ENCODE data around the gene KLHL7. TPM values are rescaled to one million over a fixed set of nuclear protein-coding genes. Genes with fewer than 3 reads are reported as not detected.

Gene KLHL7
- total RNA-seq, 2 experiments from 2014 or later: 14.3 to 19.6 TPM

DNA sequence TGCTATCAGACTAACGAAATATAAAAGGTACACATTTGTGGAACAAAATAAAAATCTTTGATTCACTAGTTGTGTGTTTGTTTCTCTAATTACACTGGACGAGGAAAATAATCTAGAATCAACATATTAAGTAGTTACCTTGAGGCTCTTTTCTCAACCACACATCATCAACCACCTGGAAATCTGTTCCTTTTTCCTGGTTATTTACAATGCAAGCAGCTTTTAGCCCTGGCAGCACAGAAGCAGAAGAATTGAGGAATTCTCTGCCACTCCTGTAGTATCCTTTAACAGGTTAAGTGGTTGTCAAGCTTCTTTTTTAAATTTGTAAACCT, 100.0 kb downstream of the KLHL7 start:
- Mint-ChIP-seq H3K36me3 (ENCODE audit: low read depth) (peaks cover 34% of the 10 kb centered on the region), H3K27me3 (peaks cover 36% of the 10 kb centered on the region), H3K4me3 (peak overlapping the region; percentile 69), H3K27ac (peak overlapping the region; percentile 43), H3K4me1 (ENCODE audit: low read depth) (peaks cover 6% of the 10 kb centered on the region), H3K9me3 (no peaks in the 10 kb centered on the region)
- ATAC-seq (ENCODE audit: poor library complexity) (no peak), DNase-seq (no peak)
- CTCF ChIA-PET: no interaction called here
- POLR2A ChIA-PET: interaction anchor here (0.5 to 1.9 kb wide), 4 partner anchors 23 to 381 kb away, joined by 3 to 8 read pairs (median 3); partner anchors contain the start of gene KLHL7
- Histone ChIP-seq H3K4me1 (ENCODE audit: insufficient read depth, low read length) (no peaks in the 10 kb centered on the region), H3K36me3 (ENCODE audit: insufficient read depth, low read length) (peaks cover 6% of the 10 kb centered on the region), H3K27me3 (ENCODE audit: control insufficient read depth in 1 of 2, insufficient read depth in 2 of 2, low read length in 2 of 2) (peaks cover 0 to 6% of the 10 kb centered on the region in 2 experiments), H3K27ac (ENCODE audit: low read depth in 1 of 2, low read length in 2 of 2) (no peak overlapping the region), H3K9me3 (ENCODE audit: control insufficient read depth in 1 of 2, insufficient read depth in 1 of 2, low read length in 2 of 2) (peaks cover 0 to 8% of the 10 kb centered on the region in 2 experiments), H3K4me3 (ENCODE audit: low read length) (no peak overlapping the region)
- intact Hi-C loops (cut with DNase I, micrococcal nuclease): no loop called here
- TF ChIP-seq, protein P1, sequence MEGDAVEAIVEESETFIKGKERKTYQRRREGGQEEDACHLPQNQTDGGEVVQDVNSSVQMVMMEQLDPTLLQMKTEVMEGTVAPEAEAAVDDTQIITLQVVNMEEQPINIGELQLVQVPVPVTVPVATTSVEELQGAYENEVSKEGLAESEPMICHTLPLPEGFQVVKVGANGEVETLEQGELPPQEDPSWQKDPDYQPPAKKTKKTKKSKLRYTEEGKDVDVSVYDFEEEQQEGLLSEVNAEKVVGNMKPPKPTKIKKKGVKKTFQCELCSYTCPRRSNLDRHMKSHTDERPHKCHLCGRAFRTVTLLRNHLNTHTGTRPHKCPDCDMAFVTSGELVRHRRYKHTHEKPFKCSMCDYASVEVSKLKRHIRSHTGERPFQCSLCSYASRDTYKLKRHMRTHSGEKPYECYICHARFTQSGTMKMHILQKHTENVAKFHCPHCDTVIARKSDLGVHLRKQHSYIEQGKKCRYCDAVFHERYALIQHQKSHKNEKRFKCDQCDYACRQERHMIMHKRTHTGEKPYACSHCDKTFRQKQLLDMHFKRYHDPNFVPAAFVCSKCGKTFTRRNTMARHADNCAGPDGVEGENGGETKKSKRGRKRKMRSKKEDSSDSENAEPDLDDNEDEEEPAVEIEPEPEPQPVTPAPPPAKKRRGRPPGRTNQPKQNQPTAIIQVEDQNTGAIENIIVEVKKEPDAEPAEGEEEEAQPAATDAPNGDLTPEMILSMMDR (IDR thresholded peaks at IDR 0.05): no peak

DNA sequence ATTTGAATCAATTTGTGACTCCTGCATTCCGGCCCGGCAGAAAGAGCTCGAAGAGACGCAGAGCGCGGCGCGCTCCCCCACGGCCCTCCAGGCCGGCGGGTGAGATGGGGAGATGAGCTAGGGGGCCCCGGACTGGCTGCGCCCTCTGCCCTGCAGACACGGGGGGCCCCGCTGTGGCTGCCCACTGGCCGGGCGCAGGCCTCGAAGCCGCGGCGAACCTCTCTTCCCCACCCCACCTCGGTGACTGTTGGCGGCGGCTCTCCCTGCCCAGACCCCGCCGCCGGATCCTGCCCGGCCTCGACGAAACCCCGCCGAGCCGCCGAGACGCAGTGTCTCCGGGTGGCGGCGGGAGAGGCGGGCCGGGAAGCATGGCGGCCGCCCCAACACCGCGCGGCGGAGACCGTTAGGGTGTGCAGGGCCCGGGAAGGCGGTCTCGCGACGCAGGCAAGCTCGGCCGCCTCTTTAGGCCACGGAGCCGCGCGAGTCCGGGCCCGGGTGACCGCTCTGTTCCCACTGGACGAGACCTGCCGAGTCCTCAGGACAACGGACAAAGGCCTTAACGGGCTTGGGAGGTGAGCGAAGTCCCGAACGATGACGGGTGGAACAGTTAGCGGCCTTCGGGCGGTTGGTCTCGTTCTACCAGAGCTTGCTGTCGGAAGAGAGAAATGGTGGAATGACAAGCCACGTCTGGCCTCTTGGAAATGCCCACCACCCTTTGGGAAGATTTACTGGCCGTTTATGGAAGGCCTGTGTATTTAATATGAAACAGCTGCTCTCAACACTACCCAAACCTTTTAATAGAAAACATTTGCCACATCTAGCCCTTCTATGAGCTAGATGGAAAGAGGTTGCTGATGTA, 100.6 kb downstream of the KLHL7 start:
- TF ChIP-seq, protein P1 (IDR thresholded peaks at IDR 0.05): no peak
- Histone ChIP-seq H3K4me1 (ENCODE audit: insufficient read depth, low read length) (no peaks in the 10 kb centered on the region), H3K27me3 (ENCODE audit: control insufficient read depth in 1 of 2, insufficient read depth in 2 of 2, low read length in 2 of 2) (peaks cover 0 to 6% of the 10 kb centered on the region in 2 experiments), H3K9me3 (ENCODE audit: control insufficient read depth in 1 of 2, insufficient read depth in 1 of 2, low read length in 2 of 2) (peaks cover 0 to 8% of the 10 kb centered on the region in 2 experiments), H3K4me3 (ENCODE audit: low read length) (peak overlapping the region; percentile 14), H3K36me3 (ENCODE audit: insufficient read depth, low read length) (peaks cover 2% of the 10 kb centered on the region), H3K27ac (ENCODE audit: low read depth in 1 of 2, low read length in 2 of 2) (no peak overlapping the region)
- Mint-ChIP-seq H3K27me3 (peaks cover 40% of the 10 kb centered on the region), H3K36me3 (ENCODE audit: low read depth) (peaks cover 28% of the 10 kb centered on the region), H3K9me3 (no peaks in the 10 kb centered on the region), H3K4me1 (ENCODE audit: low read depth) (peaks cover 6% of the 10 kb centered on the region), H3K27ac (peak overlapping the region; percentile 73), H3K4me3 (peak overlapping the region; percentile 69)
- CTCF ChIA-PET: no interaction called here
- peak; percentile 79 for ATAC-seq (ENCODE audit: poor library complexity)
- intact Hi-C loops (cut with DNase I, micrococcal nuclease): no loop called here
- DNase-seq: peak in 2 of 14 experiments; percentile 7 to 16
- POLR2A ChIA-PET: interaction anchor here (0.5 to 1.9 kb wide), 6 partner anchors 24 to 382 kb away, joined by 3 to 8 read pairs (median 3); partner anchors contain the start of gene KLHL7

DNA sequence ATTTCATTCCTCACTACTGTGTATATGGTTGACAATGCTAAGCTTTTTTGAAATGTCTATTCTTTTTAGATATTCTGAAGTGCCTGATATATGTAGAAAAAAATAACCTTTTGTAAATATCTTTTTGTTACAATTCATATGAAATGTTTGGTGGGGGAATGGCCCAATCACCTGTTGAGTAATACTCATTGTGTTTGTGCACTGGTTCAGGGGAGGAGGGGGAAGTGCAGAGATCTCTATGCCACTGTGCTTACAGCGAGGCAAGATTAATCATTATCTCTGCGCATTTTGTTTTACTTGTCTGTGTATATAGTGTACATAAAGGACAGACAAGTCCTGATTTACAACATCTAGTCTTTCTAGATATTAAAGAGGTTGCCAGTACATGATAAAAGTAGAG, 101.4 kb downstream of the KLHL7 start:
- intact Hi-C loops (cut with DNase I, micrococcal nuclease): no loop called here
- DNase-seq (peak in 2 of 14 experiments; percentile 28 to 32), ATAC-seq (ENCODE audit: poor library complexity) (no peak)
- Histone ChIP-seq H3K27me3 (ENCODE audit: control insufficient read depth in 1 of 2, insufficient read depth in 2 of 2, low read length in 2 of 2) (peaks cover 0 to 6% of the 10 kb centered on the region in 2 experiments), H3K4me3 (ENCODE audit: low read length) (no peak overlapping the region), H3K27ac (ENCODE audit: low read depth in 1 of 2, low read length in 2 of 2) (no peak overlapping the region), H3K9me3 (ENCODE audit: control insufficient read depth in 1 of 2, insufficient read depth in 1 of 2, low read length in 2 of 2) (peaks cover 0 to 8% of the 10 kb centered on the region in 2 experiments), H3K36me3 (ENCODE audit: insufficient read depth, low read length) (no peaks in the 10 kb centered on the region), H3K4me1 (ENCODE audit: insufficient read depth, low read length) (no peaks in the 10 kb centered on the region)
- no peaks in the 10 kb centered on the region for H3K9me3 Mint-ChIP-seq
- peaks cover 41% of the 10 kb centered on the region for H3K27me3 Mint-ChIP-seq
- peaks cover 6% of the 10 kb centered on the region for H3K4me1 Mint-ChIP-seq (ENCODE audit: low read depth)
- peak overlapping the region; percentile 47 for H3K4me3 Mint-ChIP-seq
- ChIA-PET POLR2A (interaction anchor here (1.2 to 1.9 kb wide), 3 partner anchors 27 to 101 kb away, joined by 3 to 8 read pairs (median 5); partner anchors contain the start of gene KLHL7), CTCF (no interaction called here)
- peaks cover 19% of the 10 kb centered on the region for H3K36me3 Mint-ChIP-seq (ENCODE audit: low read depth)
- TF ChIP-seq, protein P1 (IDR thresholded peaks at IDR 0.05): no peak
- H3K27ac Mint-ChIP-seq: peak overlapping the region; percentile 73

Data from CD4-positive, alpha-beta T cell (primary cell).